SK-N-SH (cell line): ENCODE measurements around the gene BTBD16. TPM values are rescaled to one million over a fixed set of nuclear protein-coding genes. Genes with fewer than 3 reads are reported as not detected.

Source experiments
- CTCF ChIA-PET: fragments of 300-600, 350-600 bp; formaldehyde crosslinking; extraction: SDS; loops from one replicate; lab custom pipeline; 2021; lab: Yijun Ruan, JAX
- POLR2A ChIA-PET: fragments of 350-600 bp; sonication (Branson Sonifier 250); formaldehyde crosslinking; extraction: SDS; loops from one replicate; lab custom pipeline; 2020; ENCODE audit warnings: antibody characterized with exemption, inconsistent platforms; lab: Yijun Ruan, JAX
- DNase-seq: peaks from one replicate; pipeline ENCODE4 v3.0.0; 2012
- H2AFZ ChIP-seq: fragments of 200-600 bp; sonication (generic); 2 replicates; pipeline ENCODE4 v1.8.1; 2016; ENCODE audit warnings: antibody characterized with exemption, mild to moderate bottlenecking, low read depth
- H3F3A ChIP-seq: fragments of 200-600 bp; sonication (generic); replicated peaks from 2 replicates; pipeline ENCODE3; 2016; ENCODE audit warnings: antibody characterized with exemption, mild to moderate bottlenecking; ENCODE audit not compliant: insufficient read depth
- H3K27ac ChIP-seq, 2 experiments: fragments of 200-500 bp in 1 of 2; fragments of 200-600 bp in 1 of 2; sonication (Bioruptor generic) in 1 of 2; sonication (generic), shearing (Covaris generic) in 1 of 2; 2 replicates each; pipeline versions ENCODE4 v1.5.1 to v1.6.1; 2014 to 2016; ENCODE audit warnings: low read depth in 2 of 2, inconsistent platforms in 1 of 2, low read length in 1 of 2, mild to moderate bottlenecking in 1 of 2, mixed read lengths in 1 of 2
- H3K27me3 ChIP-seq: fragments of 200-600 bp; sonication (generic), shearing (Covaris generic); 2 replicates; pipeline ENCODE4 v1.6.1; 2016; ENCODE audit warnings: mixed run types; ENCODE audit not compliant: insufficient read depth
- H3K36me3 ChIP-seq, 2 experiments: fragments of 200-500 bp in 1 of 2; fragments of 200-600 bp in 1 of 2; sonication (Bioruptor generic) in 1 of 2; sonication (generic) in 1 of 2; replicated peaks in 1 of 2; 2 replicates each; pipeline versions ENCODE3 to v1.5.1; 2014 to 2016; ENCODE audit warnings: low read length in 1 of 2, mild to moderate bottlenecking in 1 of 2; ENCODE audit not compliant: insufficient read depth in 2 of 2, control insufficient read depth in 1 of 2
- H3K4me1 ChIP-seq, 2 experiments: fragments of 200-500 bp in 1 of 2; fragments of 200-600 bp in 1 of 2; sonication (Bioruptor generic) in 1 of 2; sonication (generic), shearing (Covaris generic) in 1 of 2; 2 replicates each; pipeline versions ENCODE4 v1.5.1 to v1.6.1; 2014 to 2016; ENCODE audit warnings: low read depth in 1 of 2, low read length in 1 of 2, mixed run types in 1 of 2; ENCODE audit not compliant: insufficient read depth in 2 of 2, control insufficient read depth in 1 of 2
- H3K4me2 ChIP-seq: fragments of 200-600 bp; sonication (generic), shearing (Covaris generic); 2 replicates; pipeline ENCODE4 v1.6.1; 2017; ENCODE audit warnings: mixed run types
- H3K4me3 ChIP-seq, 2 experiments: fragments of 200-500 bp in 1 of 2; fragments of 200-600 bp in 1 of 2; sonication (Bioruptor generic) in 1 of 2; sonication (generic), shearing (Covaris generic) in 1 of 2; 2 replicates each; pipeline versions ENCODE4 v1.5.1 to v1.8.1; 2014 to 2016; ENCODE audit warnings: low read depth in 2 of 2, inconsistent platforms in 1 of 2, low read length in 1 of 2, mild to moderate bottlenecking in 1 of 2, mixed read lengths in 1 of 2, moderate library complexity in 1 of 2
- H3K79me2 ChIP-seq: fragments of 200-600 bp; sonication (generic); 2 replicates; pipeline ENCODE4 v1.8.1; 2017; ENCODE audit warnings: mild to moderate bottlenecking; ENCODE audit not compliant: insufficient read depth
- H3K9ac ChIP-seq: fragments of 200-600 bp; sonication (generic); 2 replicates; pipeline ENCODE4 v1.6.1; 2017; ENCODE audit warnings: mixed run types
- H3K9me2 ChIP-seq: fragments of 200-600 bp; sonication (generic); 2 replicates; pipeline ENCODE4 v1.6.1; 2017; ENCODE audit warnings: mixed run types
- H3K9me3 ChIP-seq: fragments of 200-600 bp; sonication (generic); 2 replicates; pipeline ENCODE4 v1.6.1; 2017; ENCODE audit warnings: mixed run types, mild to moderate bottlenecking, moderate library complexity
- H4K20me1 ChIP-seq: fragments of 200-600 bp; sonication (generic); 2 replicates; pipeline ENCODE4 v1.6.1; 2017; ENCODE audit warnings: mild to moderate bottlenecking, mixed run types; ENCODE audit not compliant: insufficient read depth
- CHD2 ChIP-seq: fragments of 150-350 bp; IDR thresholded peaks from 2 replicates; pipeline ENCODE4 v1.6.1; 2018; ENCODE audit warnings: low read length; ENCODE audit not compliant: partially characterized antibody
- ELF1 ChIP-seq: IDR thresholded peaks from 2 replicates; pipeline ENCODE4 v1.4.0; 2012
- EZH2phosphoT487 ChIP-seq: fragments of 200-600 bp; sonication (generic); IDR thresholded peaks from 2 replicates; pipeline ENCODE4 v1.6.1; 2017; ENCODE audit warnings: low read depth, mixed run types, mild to moderate bottlenecking, antibody characterized with exemption, moderate library complexity, borderline replicate concordance
- FOSL2 ChIP-seq: IDR thresholded peaks from 2 replicates; pipeline ENCODE4 v1.4.0; 2012; ENCODE audit warnings: low read depth, mild to moderate bottlenecking, moderate library complexity, borderline replicate concordance
- FOXJ3 ChIP-seq: sonication (generic); formaldehyde crosslinking; IDR thresholded peaks from 2 replicates; pipeline ENCODE4 v1.5.1; 2020; ENCODE audit warnings: mild to moderate bottlenecking, missing genetic modification reagents
- GABPA ChIP-seq: IDR thresholded peaks from 2 replicates; pipeline ENCODE4 v1.4.0; 2012; ENCODE audit warnings: low read depth, mild to moderate bottlenecking
- GATA2 ChIP-seq: sonication (generic); formaldehyde crosslinking; IDR thresholded peaks from 2 replicates; pipeline ENCODE4 v1.5.0; 2020; ENCODE audit warnings: mild to moderate bottlenecking, missing genetic modification reagents
- IRF3 ChIP-seq: fragments of 150-350 bp; IDR thresholded peaks from 2 replicates; pipeline ENCODE4 v1.6.1; 2016; ENCODE audit warnings: mild to moderate bottlenecking, low read depth, low read length
- MXI1 ChIP-seq: IDR thresholded peaks from 2 replicates; pipeline ENCODE4 v1.6.1; 2012; ENCODE audit warnings: mild to moderate bottlenecking, low read depth, low read length, improper control_type of control experiment
- NFIC ChIP-seq: IDR thresholded peaks from 2 replicates; pipeline ENCODE4 v1.4.0; 2012; ENCODE audit warnings: borderline replicate concordance
- NRF1 ChIP-seq: IDR thresholded peaks from 2 replicates; pipeline ENCODE4 v1.6.1; 2012; ENCODE audit warnings: low read depth, mild to moderate bottlenecking, low read length
- POLR2AphosphoS5 ChIP-seq: IDR thresholded peaks from 2 replicates; pipeline ENCODE4 v1.6.1; 2012; ENCODE audit warnings: low read depth, low read length
- RAD21 ChIP-seq: IDR thresholded peaks from 2 replicates; pipeline ENCODE4 v1.6.1; 2012; ENCODE audit warnings: mild to moderate bottlenecking, low read length
- RFX5 ChIP-seq: IDR thresholded peaks from 2 replicates; pipeline ENCODE4 v1.6.1; 2012; ENCODE audit warnings: mild to moderate bottlenecking, improper control_type of control experiment, low read length
- SIN3A ChIP-seq: IDR thresholded peaks from 2 replicates; pipeline ENCODE4 v1.6.1; 2012; ENCODE audit warnings: low read depth, mild to moderate bottlenecking, low read length, moderate library complexity, borderline replicate concordance
- SMC3 ChIP-seq: IDR thresholded peaks from 2 replicates; pipeline ENCODE4 v1.6.1; 2012; ENCODE audit warnings: low read depth, low read length, improper control_type of control experiment
- TCF12 ChIP-seq: IDR thresholded peaks from 2 replicates; pipeline ENCODE4 v1.4.0; 2012
- TEAD4 ChIP-seq: IDR thresholded peaks from 2 replicates; pipeline ENCODE4 v1.4.0; 2012; ENCODE audit warnings: mild to moderate bottlenecking, borderline replicate concordance; ENCODE audit not compliant: insufficient read depth
- USF1 ChIP-seq: IDR thresholded peaks from 2 replicates; pipeline ENCODE4 v1.4.0; 2012; ENCODE audit warnings: low read depth, borderline replicate concordance
- YY1 ChIP-seq: IDR thresholded peaks from 2 replicates; pipeline ENCODE4 v1.4.0; 2012; ENCODE audit warnings: low read depth, mild to moderate bottlenecking
- WGBS: methylation state at CpG from one replicate; pipeline ENCODE4 v1.1.6; 2017; ENCODE audit warnings: low lambda C conversion rate; 5-methylcytosine and 5-hydroxymethylcytosine counted together
- polyA plus RNA-seq, 3 experiments: library from polyadenylated mRNA; depleted of rRNA; stranded (reverse); fragments of >200 nt; gene quantifications; 2 replicates each; pipeline ENCODE4 v1.2.3, GENCODE V29; 2012
- TF ChIP-seq, protein P1 (sequence below): IDR thresholded peaks from 2 replicates; pipeline ENCODE4; 2012
- TF ChIP-seq, protein P2 (sequence below): fragments of 200-600 bp; sonication (generic); IDR thresholded peaks from 2 replicates; pipeline ENCODE4 v1.6.1; 2017; ENCODE audit warnings: antibody characterized with exemption, mild to moderate bottlenecking, moderate library complexity

BTBD16 gene
- polyA plus RNA-seq, 1 of the 3 experiments (the other 2 are of a cell fraction): not detected

GRCh38 chr10:122276611-122277208 lies 5.6 kb downstream of the BTBD16 start:
- H3K27ac ChIP-seq: no peak overlapping the region
- H3K9ac ChIP-seq: no peak overlapping the region
- ChIA-PET POLR2A (no interaction called here), CTCF (interaction anchor here (0.5 to 6.2 kb wide), 4 partner anchors 8 to 260 kb away, joined by 3 to 50 read pairs (median 4); no protein-coding TSS in a partner anchor)
- no peaks in the 10 kb centered on the region for H3K4me1 ChIP-seq
- no peaks in the 10 kb centered on the region for H4K20me1 ChIP-seq
- no peak for TF ChIP-seq GABPA
- TF ChIP-seq SMC3: no peak
- no peak for TF ChIP-seq FOSL2
- no peak for TF ChIP-seq NFIC
- no peak for TF ChIP-seq RFX5
- no peak for TF ChIP-seq ELF1
- TF ChIP-seq TEAD4: no peak
- TF ChIP-seq, protein P1, sequence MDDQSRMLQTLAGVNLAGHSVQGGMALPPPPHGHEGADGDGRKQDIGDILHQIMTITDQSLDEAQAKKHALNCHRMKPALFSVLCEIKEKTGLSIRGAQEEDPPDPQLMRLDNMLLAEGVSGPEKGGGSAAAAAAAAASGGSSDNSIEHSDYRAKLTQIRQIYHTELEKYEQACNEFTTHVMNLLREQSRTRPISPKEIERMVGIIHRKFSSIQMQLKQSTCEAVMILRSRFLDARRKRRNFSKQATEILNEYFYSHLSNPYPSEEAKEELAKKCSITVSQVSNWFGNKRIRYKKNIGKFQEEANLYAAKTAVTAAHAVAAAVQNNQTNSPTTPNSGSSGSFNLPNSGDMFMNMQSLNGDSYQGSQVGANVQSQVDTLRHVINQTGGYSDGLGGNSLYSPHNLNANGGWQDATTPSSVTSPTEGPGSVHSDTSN: peak; percentile 32; the same call in 1 of the 2 replicates
- no peaks in the 10 kb centered on the region for H3K36me3 ChIP-seq
- no peaks in the 10 kb centered on the region for H3K27me3 ChIP-seq
- no peaks in the 10 kb centered on the region for H3K9me2 ChIP-seq
- H3K4me3 ChIP-seq: no peak overlapping the region
- H3K79me2 ChIP-seq: no peaks in the 10 kb centered on the region
- H3F3A ChIP-seq: no peaks in the 10 kb centered on the region
- H3K9me3 ChIP-seq: no peaks in the 10 kb centered on the region
- no peak overlapping the region for H3K4me2 ChIP-seq
- DNase-seq: no peak
- H2AFZ ChIP-seq: no peak overlapping the region
- 91% methylated on average over 6 of the region's 6 CpGs for WGBS

- Histone ChIP-seq H4K20me1 (no peaks in the 10 kb centered on the region), H3K4me1 (no peaks in the 10 kb centered on the region), H3K4me2 (no peak overlapping the region), H3K27ac (no peak overlapping the region), H3K36me3 (no peaks in the 10 kb centered on the region), H3K27me3 (no peaks in the 10 kb centered on the region), H3K9me2 (no peaks in the 10 kb centered on the region), H3F3A (no peaks in the 10 kb centered on the region), H3K4me3 (no peak overlapping the region), H3K79me2 (no peaks in the 10 kb centered on the region), H3K9ac (no peak overlapping the region), H2AFZ (no peak overlapping the region), H3K9me3 (no peaks in the 10 kb centered on the region)
- POLR2A ChIA-PET: no interaction called here
- DNase-seq: no peak
- CTCF ChIA-PET: interaction anchor here (0.9 to 6.2 kb wide), 3 partner anchors 9 to 157 kb away, joined by 4 to 50 read pairs (median 5); no protein-coding TSS in a partner anchor
- 74% methylated on average over 10 of the region's 10 CpGs for WGBS
- TF ChIP-seq POLR2AphosphoS5: no peak
- TF ChIP-seq FOSL2: no peak
- TF ChIP-seq USF1: no peak
- TF ChIP-seq CHD2: no peak
- TF ChIP-seq MXI1: no peak
- no peak for TF ChIP-seq FOXJ3 (CRISPR knock-in tag)
- no peak for TF ChIP-seq GABPA
- no peak for TF ChIP-seq EZH2phosphoT487
- no peak for TF ChIP-seq TCF12
- TF ChIP-seq SIN3A: no peak
- TF ChIP-seq GATA2: no peak
- no peak for TF ChIP-seq NRF1
- TF ChIP-seq, protein P2, sequence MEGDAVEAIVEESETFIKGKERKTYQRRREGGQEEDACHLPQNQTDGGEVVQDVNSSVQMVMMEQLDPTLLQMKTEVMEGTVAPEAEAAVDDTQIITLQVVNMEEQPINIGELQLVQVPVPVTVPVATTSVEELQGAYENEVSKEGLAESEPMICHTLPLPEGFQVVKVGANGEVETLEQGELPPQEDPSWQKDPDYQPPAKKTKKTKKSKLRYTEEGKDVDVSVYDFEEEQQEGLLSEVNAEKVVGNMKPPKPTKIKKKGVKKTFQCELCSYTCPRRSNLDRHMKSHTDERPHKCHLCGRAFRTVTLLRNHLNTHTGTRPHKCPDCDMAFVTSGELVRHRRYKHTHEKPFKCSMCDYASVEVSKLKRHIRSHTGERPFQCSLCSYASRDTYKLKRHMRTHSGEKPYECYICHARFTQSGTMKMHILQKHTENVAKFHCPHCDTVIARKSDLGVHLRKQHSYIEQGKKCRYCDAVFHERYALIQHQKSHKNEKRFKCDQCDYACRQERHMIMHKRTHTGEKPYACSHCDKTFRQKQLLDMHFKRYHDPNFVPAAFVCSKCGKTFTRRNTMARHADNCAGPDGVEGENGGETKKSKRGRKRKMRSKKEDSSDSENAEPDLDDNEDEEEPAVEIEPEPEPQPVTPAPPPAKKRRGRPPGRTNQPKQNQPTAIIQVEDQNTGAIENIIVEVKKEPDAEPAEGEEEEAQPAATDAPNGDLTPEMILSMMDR: no peak
- TF ChIP-seq RFX5: no peak
- no peak for TF ChIP-seq YY1
- TF ChIP-seq RAD21: no peak
- TF ChIP-seq, protein P1: no peak
- no peak for TF ChIP-seq IRF3
These were observed 6.5 kb downstream of the BTBD16 start for GRCh38 chr10:122277526-122278136.
